ENCODE data around the gene SLC22A5. TPM values are rescaled to one million over a fixed set of nuclear protein-coding genes. Genes with fewer than 3 reads are reported as not detected.

SLC22A5 gene
- total and polyA plus RNA-seq, 10 of the 15 experiments (the other 5 are each of a cell fraction or from before 2014, with no cell fraction given), result 1.1 to 4.4 (median 2.3) TPM

- TF ChIP-seq BRCA1 (IDR thresholded peaks at IDR 0.05; ENCODE audit: low read depth, low read length) (no peak), MEF2B (IDR thresholded peaks at IDR 0.05; ENCODE audit: partially characterized antibody, poor library complexity, severe bottlenecking) (no peak), EP300 (IDR thresholded peaks at IDR 0.05; ENCODE audit: borderline replicate concordance in 1 of 2, control insufficient read depth in 1 of 2, low read depth in 2 of 2, low read length in 2 of 2) (0 out of 4 replicates have a peak, but pooled peaks of 1 of the 2 experiments have one; percentile 45), POU2F2 (IDR thresholded peaks at IDR 0.05; ENCODE audit: borderline replicate concordance, low read depth, low read length) (0 out of 3 replicates have a peak, but pooled peaks have one; percentile 24), BCL3 (IDR thresholded peaks at IDR 0.05; ENCODE audit: borderline replicate concordance, insufficient read depth, low read depth, low read length, poor library complexity, severe bottlenecking) (peak; percentile 24), MTA2 (IDR thresholded peaks at IDR 0.05; ENCODE audit: low read depth) (peak; percentile 89), CTCF (IDR thresholded peaks at IDR 0.05 in 2 of 3, conservative IDR thresholded peaks at IDR 0.05 in 1 of 3; ENCODE audit: control insufficient read depth in 2 of 3, extremely low read depth in 1 of 3, insufficient read depth in 1 of 3, low read depth in 3 of 3, low read length in 3 of 3) (no peak), ZZZ3 (IDR thresholded peaks at IDR 0.05; ENCODE audit: control insufficient read depth, insufficient read length, low read depth) (no peak), ZNF24 (IDR thresholded peaks at IDR 0.05) (0 out of 2 replicates have a peak, but pooled peaks have one; percentile 16), ESRRA (IDR thresholded peaks at IDR 0.05; ENCODE audit: low read length) (peak; percentile 24; the same call in 1 of the 2 replicates), ZBTB4 (CRISPR knock-in tag; IDR thresholded peaks at IDR 0.05) (no peak), NR2F1 (conservative IDR thresholded peaks at IDR 0.05) (peak; percentile 94), RELB (IDR thresholded peaks at IDR 0.05; ENCODE audit: low read depth) (peak; percentile 71; the same call in 1 of the 2 replicates), SMAD1 (IDR thresholded peaks at IDR 0.05; ENCODE audit: low read depth, partially characterized antibody) (no peak), ATF7 (IDR thresholded peaks at IDR 0.05; ENCODE audit: low read depth) (no peak; the same call in 1 of the 2 replicates), RUNX3 (IDR thresholded peaks at IDR 0.05; ENCODE audit: low read length) (peak; percentile 81), CHD2 (IDR thresholded peaks at IDR 0.05; ENCODE audit: borderline replicate concordance, low read depth, low read length) (no peak), CBX5 (IDR thresholded peaks at IDR 0.05; ENCODE audit: low read depth) (no peak)
These were observed 45.3 kb downstream of the SLC22A5 start (continued) for GRCh38 chr5:132414634-132415378.

Measured in GM12878 (cell line).